ENCODE results near the gene RPL32. TPM values are rescaled to one million over a fixed set of nuclear protein-coding genes. Genes with fewer than 3 reads are reported as not detected.

RPL32 gene
- total RNA-seq, 1 experiment from 2014 or later = 2,021 TPM

DNA sequence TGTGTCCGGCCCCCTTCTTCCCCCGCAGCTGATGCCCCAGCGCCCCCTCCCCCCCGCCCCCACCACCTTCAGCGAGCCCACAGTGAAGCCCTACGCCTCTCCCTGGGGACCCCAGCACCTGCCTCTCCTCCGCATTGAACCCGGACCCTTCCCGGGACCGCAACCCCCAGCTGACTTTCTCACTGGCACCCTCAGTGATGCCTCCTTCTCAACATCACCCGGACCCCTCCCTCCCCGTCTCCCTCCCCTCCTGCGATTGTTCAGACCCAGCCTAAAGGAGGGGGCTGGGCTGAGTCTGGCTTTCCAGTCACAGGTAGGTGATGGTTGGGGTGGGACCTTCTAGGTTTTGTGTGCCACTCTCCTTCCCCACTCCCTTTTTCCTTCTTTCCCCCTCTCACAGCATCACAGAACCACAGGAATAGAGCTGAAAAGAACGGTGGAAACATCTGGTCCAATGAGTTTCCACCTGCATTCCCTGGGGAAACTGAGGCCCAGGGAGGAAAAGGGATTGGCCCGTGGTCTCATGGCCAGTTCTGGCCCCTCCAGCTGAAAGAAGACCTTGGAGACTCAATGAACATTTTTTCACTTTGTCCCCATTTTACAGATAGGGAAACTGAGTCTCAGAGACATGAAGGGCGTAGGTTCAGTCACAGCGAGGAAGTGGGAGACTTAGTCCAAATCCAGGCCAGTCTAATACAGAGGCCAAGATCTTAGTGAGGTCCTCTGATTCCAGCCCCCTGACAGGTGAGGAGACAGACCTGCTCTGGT, 44.1 kb downstream of the RPL32 start:
- Histone ChIP-seq H3K9ac (ENCODE audit: extremely low read depth, insufficient read length, low read length) (no peak overlapping the region), H3K56ac (ENCODE audit: insufficient read length, low read depth, low read length) (no peak overlapping the region), H3K4me2 (ENCODE audit: insufficient read depth, insufficient read length, low read length) (peak overlapping the region; percentile 57), H2AFZ (ENCODE audit: low read length) (no peak overlapping the region), H2BK12ac (ENCODE audit: insufficient read length, low read depth, low read length) (no peak overlapping the region), H3K27ac (ENCODE audit: insufficient read length, low read depth, low read length) (no peak overlapping the region), H3K9me3 (ENCODE audit: control insufficient read depth, low read depth, low read length) (no peaks in the 10 kb centered on the region), H2BK15ac (ENCODE audit: low read depth, low read length) (no peak overlapping the region), H3K14ac (ENCODE audit: insufficient read depth, low read length) (no peak overlapping the region), H3K18ac (ENCODE audit: insufficient read length, low read depth, low read length) (no peak overlapping the region), H3K79me1 (ENCODE audit: insufficient read depth, low read depth, low read length, poor library complexity, severe bottlenecking) (no peaks in the 10 kb centered on the region), H4K5ac (ENCODE audit: insufficient read length, low read depth, low read length) (no peak overlapping the region), H3K27me3 (ENCODE audit: insufficient read depth, low read length) (no peaks in the 10 kb centered on the region), H3K79me2 (ENCODE audit: insufficient read depth, low read length) (no peaks in the 10 kb centered on the region), H3K23me2 (ENCODE audit: insufficient read length, low read depth, low read length, poor library complexity, severe bottlenecking) (no peaks in the 10 kb centered on the region), H3K4ac (ENCODE audit: low read depth, low read length) (no peak overlapping the region), H4K20me1 (ENCODE audit: control insufficient read depth, insufficient read depth, insufficient read length) (no peaks in the 10 kb centered on the region), H2BK20ac (ENCODE audit: low read depth, low read length, poor library complexity, severe bottlenecking) (no peak overlapping the region), H3K23ac (ENCODE audit: insufficient read length, low read depth, low read length) (no peak overlapping the region), H2AK5ac (ENCODE audit: insufficient read length, low read length) (no peak overlapping the region), H3T11ph (ENCODE audit: low read length) (no peak overlapping the region), H3K4me1 (ENCODE audit: insufficient read depth, low read length) (0 out of 2 replicates have a peak, but pooled peaks cover 2% of the 10 kb centered on the region), H2BK5ac (ENCODE audit: insufficient read length, low read length) (no peak overlapping the region), H2BK120ac (ENCODE audit: low read depth, low read length, poor library complexity, severe bottlenecking) (no peak overlapping the region), H4K8ac (replicated peaks; ENCODE audit: insufficient read length, low read depth, low read length) (no peak overlapping the region), H4K91ac (ENCODE audit: insufficient read length, low read depth, low read length) (no peak overlapping the region)
- Mint-ChIP-seq H3K4me3 (peak overlapping the region; percentile 88 to 93), H3K4me1 (peaks cover 7 to 21% of the 10 kb centered on the region in 2 experiments; a peak in 3 of 4 replicates), H3K9me3 (peaks cover 0 to 4% of the 10 kb centered on the region in 2 experiments; a peak in 2 of 5 replicates), H3K36me3 (ENCODE audit: insufficient read depth in 1 of 3, low read depth in 3 of 3) (peaks cover 0 to 5% (median 0%) of the 10 kb centered on the region in 3 experiments; a peak in 3 of 7 replicates), H3K27ac (no peak overlapping the region), H3K27me3 (ENCODE audit: low read depth) (peaks cover 10% of the 10 kb centered on the region)
- DNase-seq = no peak
- WGBS (ENCODE audit: extremely low coverage, insufficient read length, low lambda C conversion rate) = no CpG with 5 or more reads among the region's 17 CpGs
- TF ChIP-seq, protein P1, sequence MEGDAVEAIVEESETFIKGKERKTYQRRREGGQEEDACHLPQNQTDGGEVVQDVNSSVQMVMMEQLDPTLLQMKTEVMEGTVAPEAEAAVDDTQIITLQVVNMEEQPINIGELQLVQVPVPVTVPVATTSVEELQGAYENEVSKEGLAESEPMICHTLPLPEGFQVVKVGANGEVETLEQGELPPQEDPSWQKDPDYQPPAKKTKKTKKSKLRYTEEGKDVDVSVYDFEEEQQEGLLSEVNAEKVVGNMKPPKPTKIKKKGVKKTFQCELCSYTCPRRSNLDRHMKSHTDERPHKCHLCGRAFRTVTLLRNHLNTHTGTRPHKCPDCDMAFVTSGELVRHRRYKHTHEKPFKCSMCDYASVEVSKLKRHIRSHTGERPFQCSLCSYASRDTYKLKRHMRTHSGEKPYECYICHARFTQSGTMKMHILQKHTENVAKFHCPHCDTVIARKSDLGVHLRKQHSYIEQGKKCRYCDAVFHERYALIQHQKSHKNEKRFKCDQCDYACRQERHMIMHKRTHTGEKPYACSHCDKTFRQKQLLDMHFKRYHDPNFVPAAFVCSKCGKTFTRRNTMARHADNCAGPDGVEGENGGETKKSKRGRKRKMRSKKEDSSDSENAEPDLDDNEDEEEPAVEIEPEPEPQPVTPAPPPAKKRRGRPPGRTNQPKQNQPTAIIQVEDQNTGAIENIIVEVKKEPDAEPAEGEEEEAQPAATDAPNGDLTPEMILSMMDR (conservative IDR thresholded peaks at IDR 0.05) = no peak
